Measurements from ENCODE around the gene SARS1. TPM values are rescaled to one million over a fixed set of nuclear protein-coding genes. Genes with fewer than 3 reads are reported as not detected.

The SARS1 gene
- total RNA-seq, 1 experiment from 2014 or later: 158 TPM

GRCh38 chr1:109272021-109272799 is 58.5 kb downstream of the SARS1 start:
- Histone ChIP-seq H3K27ac (ENCODE audit: low read length) (no peak overlapping the region), H3K4me1 (ENCODE audit: insufficient read depth, low read length) (peaks cover 47% of the 10 kb centered on the region), H3K9me2 (replicated peaks; ENCODE audit: low read length) (no peaks in the 10 kb centered on the region), H2AFZ (ENCODE audit: low read length) (no peak overlapping the region), H3K27me3 (ENCODE audit: low read length) (no peaks in the 10 kb centered on the region), H3K79me2 (ENCODE audit: low read length) (no peaks in the 10 kb centered on the region), H3K36me3 (ENCODE audit: low read depth, low read length) (no peaks in the 10 kb centered on the region), H3K9me3 (ENCODE audit: low read length) (no peaks in the 10 kb centered on the region), H3F3A (ENCODE audit: low read length, unreplicated experiment) (peaks cover 10% of the 10 kb centered on the region), H4K20me1 (ENCODE audit: low read length) (no peaks in the 10 kb centered on the region), H3K4me2 (ENCODE audit: low read length) (no peak overlapping the region), H3K9ac (ENCODE audit: low read length) (no peak overlapping the region), H3K4me3 (ENCODE audit: low read length) (no peak overlapping the region)
- ChIA-PET CTCF (no interaction called here), POLR2A (ENCODE audit: unreplicated experiment) (no interaction called here)
- ATAC-seq: no peak
- no TSS peak for BruUV-seq (replicated peaks)
- no peak for DNase-seq
- TF ChIP-seq EZH2 (IDR thresholded peaks at IDR 0.05; ENCODE audit: low read length, unreplicated experiment) (no peak), CTCF (conservative IDR thresholded peaks at IDR 0.05; ENCODE audit: low read depth, low read length) (no peak), EZH2phosphoT487 (IDR thresholded peaks at IDR 0.05; ENCODE audit: borderline replicate concordance, low read length) (no peak)
- intact Hi-C loops (cut with micrococcal nuclease): no loop called here

GRCh38 chr1:109272831-109273547 is 59.3 kb downstream of the SARS1 start:
- Histone ChIP-seq H3K9ac (ENCODE audit: low read length) (no peak overlapping the region), H3F3A (ENCODE audit: low read length, unreplicated experiment) (peaks cover 10% of the 10 kb centered on the region), H3K4me3 (ENCODE audit: low read length) (no peak overlapping the region), H3K9me3 (ENCODE audit: low read length) (no peaks in the 10 kb centered on the region), H3K27me3 (ENCODE audit: low read length) (no peaks in the 10 kb centered on the region), H3K9me2 (replicated peaks; ENCODE audit: low read length) (no peaks in the 10 kb centered on the region), H3K4me2 (ENCODE audit: low read length) (peak overlapping the region; percentile 8; the same call in 1 of the 2 replicates), H3K36me3 (ENCODE audit: low read depth, low read length) (no peaks in the 10 kb centered on the region), H2AFZ (ENCODE audit: low read length) (no peak overlapping the region), H3K4me1 (ENCODE audit: insufficient read depth, low read length) (peaks cover 52% of the 10 kb centered on the region), H3K79me2 (ENCODE audit: low read length) (no peaks in the 10 kb centered on the region), H4K20me1 (ENCODE audit: low read length) (no peaks in the 10 kb centered on the region), H3K27ac (ENCODE audit: low read length) (peak overlapping the region; percentile 18; the same call in 1 of the 2 replicates)
- DNase-seq (peak; percentile 47), ATAC-seq (no peak)
- ChIA-PET CTCF (interaction anchor here (0.7 kb wide), 1 partner anchor 152 kb away, joined by 3 read pairs; no protein-coding TSS in a partner anchor), POLR2A (ENCODE audit: unreplicated experiment) (no interaction called here)
- no TSS peak for BruUV-seq (replicated peaks)
- no peak for TF ChIP-seq EZH2 (IDR thresholded peaks at IDR 0.05; ENCODE audit: low read length, unreplicated experiment)
- TF ChIP-seq EZH2phosphoT487 (IDR thresholded peaks at IDR 0.05; ENCODE audit: borderline replicate concordance, low read length): no peak
- no peak for TF ChIP-seq CTCF (conservative IDR thresholded peaks at IDR 0.05; ENCODE audit: low read depth, low read length)
- intact Hi-C loops (cut with micrococcal nuclease): no loop called here
